ENCODE results near the gene SLC35G4.
"Not testable (repeated sequence)": the region's sequence is repeated elsewhere in the genome, so short reads cannot be mapped to it uniquely, and the experiment has no call there.

The SLC35G4 gene

GRCh38 chr18:11591957-11592356 is 17.4 kb upstream of the SLC35G4 start:
- H3K27me3 ChIP-seq (ENCODE audit: insufficient read depth, low read depth, severe bottlenecking) = peaks cover 15% of the 10 kb centered on the region
- no peak for DNase-seq
- no peaks in the 10 kb centered on the region for H3K9me3 ChIP-seq (ENCODE audit: severe bottlenecking)
- H3K4me3 ChIP-seq (ENCODE audit: low read depth, low read length) = no peak overlapping the region
- no peaks in the 10 kb centered on the region for H3K36me3 ChIP-seq
- H3K27ac ChIP-seq = no peak overlapping the region
- no peak for TF ChIP-seq CTCF (IDR thresholded peaks at IDR 0.05; ENCODE audit: low read depth, low read length)

- H3K27ac ChIP-seq = no peak overlapping the region
- H3K27me3 ChIP-seq (ENCODE audit: insufficient read depth, low read depth, severe bottlenecking) = peaks cover 26% of the 10 kb centered on the region
- no peak for DNase-seq
Observed at GRCh38 chr18:11600321-11600720, 9.1 kb upstream of the SLC35G4 start.

GRCh38 chr18:11607906-11608305 is 1.5 kb upstream of the SLC35G4 start:
- Histone ChIP-seq H3K9me3 (ENCODE audit: severe bottlenecking) (no peaks in the 10 kb centered on the region), H3K27me3 (ENCODE audit: insufficient read depth, low read depth, severe bottlenecking) (peaks cover 11% of the 10 kb centered on the region), H3K4me3 (ENCODE audit: low read depth, low read length) (no peak overlapping the region), H3K27ac (no peak overlapping the region), H3K36me3 (no peaks in the 10 kb centered on the region)
- TF ChIP-seq CTCF (IDR thresholded peaks at IDR 0.05; ENCODE audit: low read depth, low read length) = no peak
- DNase-seq = no peak

More at GRCh38 chr18:11600321-11600720, 9.1 kb upstream of the SLC35G4 start:
- no peak for TF ChIP-seq CTCF (IDR thresholded peaks at IDR 0.05; ENCODE audit: low read depth, low read length)
- Histone ChIP-seq H3K4me3 (ENCODE audit: low read depth, low read length) (no peak overlapping the region), H3K9me3 (ENCODE audit: severe bottlenecking) (no peaks in the 10 kb centered on the region), H3K36me3 (no peaks in the 10 kb centered on the region)

GRCh38 chr18:11608618-11609017 is 778 bp upstream of the SLC35G4 start:
- not testable (repeated sequence) for H3K27ac ChIP-seq; H3K27me3 ChIP-seq (ENCODE audit: insufficient read depth, low read depth, severe bottlenecking); H3K36me3 ChIP-seq; DNase-seq; H3K9me3 ChIP-seq (ENCODE audit: severe bottlenecking); H3K4me3 ChIP-seq (ENCODE audit: low read depth, low read length)

GRCh38 chr18:11613073-11613472 is 3.7 kb downstream of the SLC35G4 start:
- H3K27ac ChIP-seq; H3K36me3 ChIP-seq; H3K9me3 ChIP-seq (ENCODE audit: severe bottlenecking); H3K4me3 ChIP-seq (ENCODE audit: low read depth, low read length); DNase-seq; H3K27me3 ChIP-seq (ENCODE audit: insufficient read depth, low read depth, severe bottlenecking): not testable (repeated sequence)

GRCh38 chr18:11613611-11614010 is 4.2 kb downstream of the SLC35G4 start:
- H3K4me3 ChIP-seq (ENCODE audit: low read depth, low read length); H3K36me3 ChIP-seq; H3K9me3 ChIP-seq (ENCODE audit: severe bottlenecking); H3K27me3 ChIP-seq (ENCODE audit: insufficient read depth, low read depth, severe bottlenecking); H3K27ac ChIP-seq; DNase-seq: not testable (repeated sequence)

- H3K9me3 ChIP-seq (ENCODE audit: severe bottlenecking); H3K27me3 ChIP-seq (ENCODE audit: insufficient read depth, low read depth, severe bottlenecking); H3K4me3 ChIP-seq (ENCODE audit: low read depth, low read length); DNase-seq; H3K36me3 ChIP-seq; H3K27ac ChIP-seq: not testable (repeated sequence)
Observed at GRCh38 chr18:11614042-11614441, 4.6 kb downstream of the SLC35G4 start.

- not testable (repeated sequence) for H3K36me3 ChIP-seq; H3K27ac ChIP-seq; H3K4me3 ChIP-seq (ENCODE audit: low read depth, low read length); H3K27me3 ChIP-seq (ENCODE audit: insufficient read depth, low read depth, severe bottlenecking); DNase-seq; H3K9me3 ChIP-seq (ENCODE audit: severe bottlenecking)
Observed at GRCh38 chr18:11614981-11615380, 5.6 kb downstream of the SLC35G4 start.

- H3K36me3 ChIP-seq; H3K27ac ChIP-seq; H3K4me3 ChIP-seq (ENCODE audit: low read depth, low read length); H3K9me3 ChIP-seq (ENCODE audit: severe bottlenecking); DNase-seq; H3K27me3 ChIP-seq (ENCODE audit: insufficient read depth, low read depth, severe bottlenecking): not testable (repeated sequence)
Observed at GRCh38 chr18:11647310-11647709, 37.9 kb downstream of the SLC35G4 start.

- H3K4me3 ChIP-seq (ENCODE audit: low read depth, low read length); H3K27me3 ChIP-seq (ENCODE audit: insufficient read depth, low read depth, severe bottlenecking); DNase-seq; H3K9me3 ChIP-seq (ENCODE audit: severe bottlenecking); H3K27ac ChIP-seq; H3K36me3 ChIP-seq: not testable (repeated sequence)
Observed at GRCh38 chr18:11647804-11648203, 38.4 kb downstream of the SLC35G4 start.

Data from WERI-Rb-1 (cell line).